Measurements from ENCODE around the gene RGL1. TPM values are rescaled to one million over a fixed set of nuclear protein-coding genes. Genes with fewer than 3 reads are reported as not detected.
"Not testable (repeated sequence)": the region's sequence is repeated elsewhere in the genome, so short reads cannot be mapped to it uniquely, and the experiment has no call there.

Gene RGL1
- total RNA-seq, 1 donor: 0.27 TPM

- DNase-seq (ENCODE audit: low read depth in 2 of 3, low spot score in 2 of 3): no peak
Observed at GRCh38 chr1:183783767-183784637, 20.9 kb upstream of the RGL1 start.

GRCh38 chr1:183785921-183786320 is 19.0 kb upstream of the RGL1 start:
- DNase-seq (ENCODE audit: low read depth in 2 of 3, low spot score in 2 of 3): not testable (repeated sequence)

GRCh38 chr1:183787704-183788103 is 17.2 kb upstream of the RGL1 start:
- no peak for DNase-seq (ENCODE audit: low read depth in 2 of 3, low spot score in 2 of 3)

- DNase-seq (ENCODE audit: low read depth in 2 of 3, low spot score in 2 of 3): no peak
Observed at GRCh38 chr1:183791319-183791718, 13.6 kb upstream of the RGL1 start.

GRCh38 chr1:183792300-183792699 is 12.6 kb upstream of the RGL1 start:
- DNase-seq (ENCODE audit: low read depth in 2 of 3, low spot score in 2 of 3): no peak

GRCh38 chr1:183794088-183794487 is 10.8 kb upstream of the RGL1 start:
- no peak for DNase-seq (ENCODE audit: low read depth in 2 of 3, low spot score in 2 of 3)

- no peak for DNase-seq (ENCODE audit: low read depth in 2 of 3, low spot score in 2 of 3)
Observed at GRCh38 chr1:183800449-183800848, 4.5 kb upstream of the RGL1 start.

GRCh38 chr1:183801649-183802048 is 3.3 kb upstream of the RGL1 start:
- DNase-seq (ENCODE audit: low read depth in 2 of 3, low spot score in 2 of 3): no peak

- no peak for DNase-seq (ENCODE audit: low read depth in 2 of 3, low spot score in 2 of 3)
Observed at GRCh38 chr1:183804387-183804786, 533 bp upstream of the RGL1 start.

- no peak for DNase-seq (ENCODE audit: low read depth in 2 of 3, low spot score in 2 of 3)
Observed at GRCh38 chr1:183806125-183806524, 1.2 kb downstream of the RGL1 start.

- DNase-seq (ENCODE audit: low read depth in 2 of 3, low spot score in 2 of 3): no peak
Observed at GRCh38 chr1:183806675-183807074, 1.8 kb downstream of the RGL1 start.

- DNase-seq (ENCODE audit: low read depth in 2 of 3, low spot score in 2 of 3): peak in 1 of 3 donors; percentile 23
Observed at GRCh38 chr1:183807549-183808168, 2.7 kb downstream of the RGL1 start.

GRCh38 chr1:183808296-183809027 is 3.5 kb downstream of the RGL1 start:
- no peak for DNase-seq (ENCODE audit: low read depth in 2 of 3, low spot score in 2 of 3)

- DNase-seq (ENCODE audit: low read depth in 2 of 3, low spot score in 2 of 3): peak in 1 of 3 donors; percentile 29
Observed at GRCh38 chr1:183810121-183810520, 5.2 kb downstream of the RGL1 start.

- DNase-seq (ENCODE audit: low read depth in 2 of 3, low spot score in 2 of 3): no peak
Observed at GRCh38 chr1:183810756-183811544, 6.0 kb downstream of the RGL1 start.

GRCh38 chr1:183812128-183812527 is 7.2 kb downstream of the RGL1 start:
- no peak for DNase-seq (ENCODE audit: low read depth in 2 of 3, low spot score in 2 of 3)

- no peak for DNase-seq (ENCODE audit: low read depth in 2 of 3, low spot score in 2 of 3)
Observed at GRCh38 chr1:183812686-183813569, 8.0 kb downstream of the RGL1 start.

GRCh38 chr1:183814121-183814681 is 9.3 kb downstream of the RGL1 start:
- no peak for DNase-seq (ENCODE audit: low read depth in 2 of 3, low spot score in 2 of 3)

GRCh38 chr1:183816110-183816509 is 11.2 kb downstream of the RGL1 start:
- DNase-seq (ENCODE audit: low read depth in 2 of 3, low spot score in 2 of 3): no peak
